SK-N-MC (cell line): Measurements from ENCODE around the gene FXYD5.

Experiments
- EZH2 ChIP-seq: fragments of 200-600 bp; sonication (generic); IDR thresholded peaks from one replicate; pipeline ENCODE4 v1.6.1; 2017; ENCODE audit warnings: antibody characterized with exemption
- POLR2AphosphoS5 ChIP-seq: IDR thresholded peaks from 2 replicates; pipeline ENCODE4 v1.6.1; 2012; ENCODE audit warnings: mild to moderate bottlenecking, low read depth, low read length, borderline replicate concordance

- TF ChIP-seq EZH2 (no peak), POLR2AphosphoS5 (no peak)
Observed at GRCh38 chr19:35143818-35144217, 10.7 kb upstream of the FXYD5 start.
